ENCODE measurements around the gene ARMC3. TPM values are rescaled to one million over a fixed set of nuclear protein-coding genes. Genes with fewer than 3 reads are reported as not detected.

The ARMC3 gene
- total RNA-seq, 6 donors from 2014 or later, result 0.57 to 56.6 (median 6.4) TPM

DNA sequence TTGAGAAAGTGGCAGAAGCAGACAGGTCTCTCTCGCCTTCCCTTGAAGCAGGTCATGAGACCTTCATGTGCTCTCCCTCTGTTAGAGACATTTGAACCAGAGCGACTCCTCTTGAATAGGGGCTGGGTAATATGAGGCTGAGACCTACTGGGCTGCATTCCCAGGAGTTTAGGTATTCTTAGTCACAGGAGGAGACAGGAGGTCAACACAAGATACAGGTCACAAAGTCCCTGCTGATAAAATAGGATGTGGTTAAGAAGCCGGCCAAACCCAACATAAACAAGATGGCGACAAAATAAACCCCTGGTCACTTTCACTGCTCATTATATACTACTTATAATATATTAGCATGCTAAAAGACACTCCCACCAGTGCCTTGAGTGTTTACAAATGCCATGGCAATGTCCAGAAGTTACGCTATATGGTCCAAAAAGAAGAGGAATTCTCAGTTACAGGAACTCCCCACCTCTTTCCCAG lies 124.0 kb downstream of the ARMC3 start:
- WGBS, 2 donors, result 85 to 86% methylated on average over 5 of the region's 5 CpGs
- DNase-seq (no peak), ATAC-seq (ENCODE audit: low FRiP score in 2 of 2) (no peak)
- Histone ChIP-seq H3K27me3 (no peaks in the 10 kb centered on the region), H3K4me1 (no peaks in the 10 kb centered on the region), H3K27ac (no peak overlapping the region), H3K36me3 (no peaks in the 10 kb centered on the region), H3K9me3 (no peaks in the 10 kb centered on the region), H3K4me3 (no peak overlapping the region)
- no peak for TF ChIP-seq POLR2A (IDR thresholded peaks at IDR 0.05)
- TF ChIP-seq EP300 (IDR thresholded peaks at IDR 0.05), result no peak
- TF ChIP-seq, protein P1, sequence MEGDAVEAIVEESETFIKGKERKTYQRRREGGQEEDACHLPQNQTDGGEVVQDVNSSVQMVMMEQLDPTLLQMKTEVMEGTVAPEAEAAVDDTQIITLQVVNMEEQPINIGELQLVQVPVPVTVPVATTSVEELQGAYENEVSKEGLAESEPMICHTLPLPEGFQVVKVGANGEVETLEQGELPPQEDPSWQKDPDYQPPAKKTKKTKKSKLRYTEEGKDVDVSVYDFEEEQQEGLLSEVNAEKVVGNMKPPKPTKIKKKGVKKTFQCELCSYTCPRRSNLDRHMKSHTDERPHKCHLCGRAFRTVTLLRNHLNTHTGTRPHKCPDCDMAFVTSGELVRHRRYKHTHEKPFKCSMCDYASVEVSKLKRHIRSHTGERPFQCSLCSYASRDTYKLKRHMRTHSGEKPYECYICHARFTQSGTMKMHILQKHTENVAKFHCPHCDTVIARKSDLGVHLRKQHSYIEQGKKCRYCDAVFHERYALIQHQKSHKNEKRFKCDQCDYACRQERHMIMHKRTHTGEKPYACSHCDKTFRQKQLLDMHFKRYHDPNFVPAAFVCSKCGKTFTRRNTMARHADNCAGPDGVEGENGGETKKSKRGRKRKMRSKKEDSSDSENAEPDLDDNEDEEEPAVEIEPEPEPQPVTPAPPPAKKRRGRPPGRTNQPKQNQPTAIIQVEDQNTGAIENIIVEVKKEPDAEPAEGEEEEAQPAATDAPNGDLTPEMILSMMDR (IDR thresholded peaks at IDR 0.05), result no peak
- TF ChIP-seq POLR2AphosphoS5 (IDR thresholded peaks at IDR 0.05), result no peak

DNA sequence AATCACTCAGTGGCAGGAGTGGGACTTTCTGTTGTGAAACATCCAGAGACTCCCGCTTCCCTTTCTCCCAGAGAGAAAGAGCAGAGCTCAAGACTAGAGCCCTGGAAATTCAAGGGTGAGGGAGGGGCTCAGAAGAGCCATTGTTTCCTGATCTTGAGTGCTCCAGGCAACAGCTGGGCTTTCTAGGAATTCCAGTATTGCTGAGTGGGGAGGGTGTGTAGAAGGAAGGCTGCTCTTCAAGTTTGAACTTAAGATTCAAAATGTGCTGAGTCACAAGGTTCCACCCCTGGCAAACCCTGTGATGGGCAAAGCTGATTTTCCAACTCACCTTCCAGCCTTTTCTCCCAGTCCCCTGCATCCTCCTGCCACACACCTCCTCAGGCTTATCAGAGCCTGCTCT lies 125.2 kb downstream of the ARMC3 start:
- WGBS, 2 donors, result 33 to 43% methylated on average over 1 of the region's 1 CpG

DNA sequence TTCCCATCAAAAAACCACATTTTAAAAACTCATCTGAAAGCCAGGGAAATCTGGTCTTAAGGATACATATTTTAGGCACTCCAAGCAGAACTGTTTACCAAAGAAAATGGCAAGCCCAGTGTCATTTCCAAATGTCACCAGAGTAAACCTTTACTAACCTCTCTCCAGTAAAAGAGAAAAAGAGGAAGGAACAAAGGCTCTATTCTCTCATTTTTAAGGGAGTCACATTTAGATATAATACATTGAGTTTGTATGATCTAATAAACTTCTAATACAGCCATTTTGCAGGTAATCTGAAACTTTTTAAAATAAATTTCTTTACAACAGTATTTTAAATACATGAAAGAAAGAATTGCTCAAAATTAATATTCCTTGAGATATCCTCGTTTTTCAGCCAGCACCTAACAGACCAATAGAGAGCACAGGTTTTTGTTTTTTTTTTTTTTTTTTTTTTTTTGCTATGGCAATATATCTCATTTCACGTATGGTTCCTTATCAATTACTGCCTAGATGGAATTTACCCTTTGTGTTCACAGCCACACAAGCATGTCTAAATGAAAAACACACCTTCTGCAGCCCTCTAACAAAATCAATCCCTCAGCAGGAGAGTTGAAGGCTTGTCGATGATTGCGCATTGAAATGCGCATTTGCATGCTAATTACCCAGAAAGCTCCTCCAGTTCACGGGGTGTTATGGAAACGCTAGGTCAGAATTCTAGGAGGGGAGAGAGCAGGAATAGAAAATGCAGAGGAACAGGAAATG lies 127.8 kb downstream of the ARMC3 start:
- H3K27me3 ChIP-seq, result no peaks in the 10 kb centered on the region
- H3K36me3 ChIP-seq, result no peaks in the 10 kb centered on the region
- H3K4me1 ChIP-seq, result no peaks in the 10 kb centered on the region
- 62% methylated on average over 7 of the region's 7 CpGs for WGBS, 2 donors
- H3K9me3 ChIP-seq, result peaks cover 0 to 9% (median 0%) of the 10 kb centered on the region in 4 donors
- no peak for TF ChIP-seq POLR2AphosphoS5 (IDR thresholded peaks at IDR 0.05)
- H3K27ac ChIP-seq, result no peak overlapping the region
- H3K4me3 ChIP-seq, result no peak overlapping the region
- ATAC-seq (ENCODE audit: low FRiP score in 2 of 2), result no peak
- DNase-seq, result no peak

More for the DNA sequence above, 125.2 kb downstream of the ARMC3 start:
- Histone ChIP-seq H3K27ac (no peak overlapping the region), H3K4me3 (no peak overlapping the region), H3K36me3 (no peaks in the 10 kb centered on the region), H3K9me3 (no peaks in the 10 kb centered on the region), H3K27me3 (no peaks in the 10 kb centered on the region), H3K4me1 (no peaks in the 10 kb centered on the region)
- TF ChIP-seq EP300 (IDR thresholded peaks at IDR 0.05), result peak in 1 of 4 donors; percentile 75
- no peak for TF ChIP-seq POLR2A (IDR thresholded peaks at IDR 0.05)
- TF ChIP-seq POLR2AphosphoS5 (IDR thresholded peaks at IDR 0.05), result peak; percentile 30 to 50
- TF ChIP-seq, protein P1 (IDR thresholded peaks at IDR 0.05), result no peak
- DNase-seq, result peak in 1 of 2 donors; percentile 86
- peak; percentile 71 to 80 for ATAC-seq (ENCODE audit: low FRiP score in 2 of 2)

DNA sequence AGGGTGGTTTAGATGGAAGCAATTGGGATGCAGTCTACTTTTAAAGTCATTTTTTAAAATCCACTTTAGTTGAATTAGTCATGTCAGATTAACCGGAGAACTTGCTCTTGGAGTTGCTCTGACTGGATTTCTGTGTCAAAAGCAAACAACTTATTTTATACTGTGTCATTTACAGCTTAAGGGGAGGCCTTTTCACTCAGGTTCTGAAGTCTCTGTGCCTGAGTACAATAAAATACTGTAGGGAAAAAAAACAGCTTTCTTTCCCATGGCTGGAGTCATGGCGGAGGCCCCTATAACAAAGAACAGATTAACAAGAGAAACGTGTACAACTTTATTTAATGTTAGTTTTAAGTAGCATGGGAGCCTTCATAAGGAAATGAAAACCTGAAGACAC lies 128.3 kb downstream of the ARMC3 start:
- Histone ChIP-seq H3K36me3 (no peaks in the 10 kb centered on the region), H3K4me3 (no peak overlapping the region), H3K4me1 (no peaks in the 10 kb centered on the region), H3K27me3 (no peaks in the 10 kb centered on the region), H3K9me3 (peaks cover 0 to 9% (median 0%) of the 10 kb centered on the region in 4 donors), H3K27ac (no peak overlapping the region)
- no peak for ATAC-seq (ENCODE audit: low FRiP score in 2 of 2)
- WGBS, 2 donors, result 72% methylated on average over 3 of the region's 3 CpGs
- TF ChIP-seq, protein P1 (IDR thresholded peaks at IDR 0.05), result no peak
- no peak for TF ChIP-seq EP300 (IDR thresholded peaks at IDR 0.05)
- TF ChIP-seq POLR2AphosphoS5 (IDR thresholded peaks at IDR 0.05), result no peak
- TF ChIP-seq POLR2A (IDR thresholded peaks at IDR 0.05), result no peak
- no peak for DNase-seq

DNA sequence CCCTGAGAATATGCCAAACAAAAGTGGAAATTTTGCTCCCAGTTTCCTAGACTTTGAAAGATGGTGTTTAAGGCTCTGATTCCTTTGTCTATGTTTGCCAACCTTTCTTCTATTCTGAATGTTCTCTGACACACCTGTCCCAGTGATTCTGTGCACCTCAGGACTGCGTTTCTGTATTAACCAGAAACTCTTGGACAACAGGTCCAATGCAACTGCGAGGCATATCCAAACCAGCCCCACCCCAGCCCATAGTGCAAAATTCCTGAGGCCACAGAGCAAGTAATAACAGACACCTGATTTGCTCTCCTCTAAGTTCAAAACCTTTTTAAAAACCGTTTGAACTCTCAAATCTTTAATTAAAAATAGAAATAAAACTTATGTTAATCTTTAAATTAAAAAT lies 130.5 kb downstream of the ARMC3 start:
- WGBS, 2 donors, result 48 to 61% methylated on average over 3 of the region's 3 CpGs
- no peak for DNase-seq

More for the DNA sequence above, 130.5 kb downstream of the ARMC3 start:
- Histone ChIP-seq H3K4me3 (no peak overlapping the region), H3K9me3 (peaks cover 0 to 9% (median 0%) of the 10 kb centered on the region in 4 donors), H3K4me1 (no peaks in the 10 kb centered on the region), H3K27ac (no peak overlapping the region), H3K36me3 (no peaks in the 10 kb centered on the region), H3K27me3 (no peaks in the 10 kb centered on the region)
- no peak for TF ChIP-seq POLR2AphosphoS5 (IDR thresholded peaks at IDR 0.05)
- no peak for TF ChIP-seq EP300 (IDR thresholded peaks at IDR 0.05)
- TF ChIP-seq POLR2A (IDR thresholded peaks at IDR 0.05), result no peak
- TF ChIP-seq, protein P1 (IDR thresholded peaks at IDR 0.05), result no peak
- no peak for ATAC-seq (ENCODE audit: low FRiP score in 2 of 2)
